ENCODE measurements around the gene TUT7.
A peak's percentile ranks its signal among the peaks of the same experiment; 100 is the strongest.
"Not testable (repeated sequence)": the region's sequence is repeated elsewhere in the genome, so short reads cannot be mapped to it uniquely, and the experiment has no call there.

Gene TUT7

DNA sequence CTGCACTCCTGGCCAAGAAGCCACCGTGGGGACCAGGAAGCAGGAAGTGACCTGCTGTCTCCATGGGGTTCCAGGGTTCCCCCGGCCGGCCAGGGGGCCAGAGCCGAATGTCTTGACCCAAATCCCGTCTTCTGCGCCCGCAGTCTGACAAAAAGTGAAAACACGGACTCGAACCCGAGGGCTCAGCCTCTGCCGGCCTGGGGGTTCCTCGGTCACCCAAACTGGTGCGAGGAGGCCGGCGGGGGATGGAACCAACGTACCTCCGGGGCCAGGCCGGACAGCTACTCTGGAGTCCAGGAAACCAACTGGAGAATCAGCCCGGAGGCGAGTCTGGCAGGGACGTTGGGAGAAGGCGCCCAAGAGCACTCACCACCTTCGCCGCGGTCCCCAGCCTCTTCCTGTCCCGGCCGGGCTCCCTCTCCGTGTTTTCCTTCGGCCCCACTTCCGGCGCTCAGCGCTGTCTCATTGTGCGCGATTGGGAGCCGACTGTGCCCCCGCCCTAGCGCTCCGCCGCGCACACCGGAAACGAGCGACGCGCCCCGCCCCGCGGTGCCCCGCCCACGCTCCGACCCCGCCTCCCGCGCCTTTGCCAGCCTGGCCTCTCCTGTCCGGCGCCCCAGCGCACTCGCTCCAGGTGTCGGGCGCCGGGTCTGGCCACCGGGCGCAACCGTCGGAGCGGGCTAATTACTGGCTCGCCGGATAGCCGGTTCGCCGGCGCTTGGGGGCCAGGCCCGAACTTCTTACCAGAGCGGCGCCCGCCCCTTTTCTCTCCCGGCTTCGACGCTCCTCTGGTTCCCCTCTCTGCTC lies at the start of gene TUT7:
TSS of gene TUT7 (minus strand) at position 400 of the 807 bp plus-strand sequence. CDS start 1,211 bp downstream, outside the sequence.
- peak; percentile 96 for DNase-seq (ENCODE audit: low read depth)

GRCh38 chr9:86402591-86402990 lies 48.4 kb upstream of the TUT7 start:
- DNase-seq (ENCODE audit: low read depth) = no peak

- DNase-seq (ENCODE audit: low read depth) = no peak
Measured at GRCh38 chr9:86396412-86396811, 42.2 kb upstream of the TUT7 start.

GRCh38 chr9:86390184-86390583 lies 36.0 kb upstream of the TUT7 start:
- DNase-seq (ENCODE audit: low read depth) = not testable (repeated sequence)

- no peak for DNase-seq (ENCODE audit: low read depth)
Measured at GRCh38 chr9:86389628-86390027, 35.4 kb upstream of the TUT7 start.

DNA sequence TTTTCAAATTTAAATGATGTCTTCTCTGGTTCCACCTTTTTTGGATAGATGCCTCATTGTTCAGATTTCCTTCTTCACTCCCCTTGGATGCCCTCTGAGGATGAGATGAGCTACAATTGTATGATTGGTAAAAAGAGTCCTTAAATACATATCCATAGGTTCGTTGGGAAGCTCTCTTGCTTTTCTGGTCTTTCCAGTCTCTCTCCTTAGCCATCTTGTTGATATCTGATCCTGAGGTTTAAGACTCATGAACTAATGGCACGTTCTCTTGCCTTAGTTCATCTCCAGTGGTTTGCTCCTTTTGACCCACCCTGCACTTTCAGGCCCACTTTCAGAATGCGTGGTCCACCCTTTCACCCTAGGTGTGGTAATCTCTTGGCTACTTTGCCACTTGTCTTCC lies 33.2 kb upstream of the TUT7 start:
- DNase-seq (ENCODE audit: low read depth) = no peak

- not testable (repeated sequence) for DNase-seq (ENCODE audit: low read depth)
Measured at GRCh38 chr9:86383000-86383399, 28.8 kb upstream of the TUT7 start.

GRCh38 chr9:86376016-86376415 lies 21.8 kb upstream of the TUT7 start:
- DNase-seq (ENCODE audit: low read depth) = no peak

GRCh38 chr9:86369810-86370209 lies 15.6 kb upstream of the TUT7 start:
- no peak for DNase-seq (ENCODE audit: low read depth)

DNA sequence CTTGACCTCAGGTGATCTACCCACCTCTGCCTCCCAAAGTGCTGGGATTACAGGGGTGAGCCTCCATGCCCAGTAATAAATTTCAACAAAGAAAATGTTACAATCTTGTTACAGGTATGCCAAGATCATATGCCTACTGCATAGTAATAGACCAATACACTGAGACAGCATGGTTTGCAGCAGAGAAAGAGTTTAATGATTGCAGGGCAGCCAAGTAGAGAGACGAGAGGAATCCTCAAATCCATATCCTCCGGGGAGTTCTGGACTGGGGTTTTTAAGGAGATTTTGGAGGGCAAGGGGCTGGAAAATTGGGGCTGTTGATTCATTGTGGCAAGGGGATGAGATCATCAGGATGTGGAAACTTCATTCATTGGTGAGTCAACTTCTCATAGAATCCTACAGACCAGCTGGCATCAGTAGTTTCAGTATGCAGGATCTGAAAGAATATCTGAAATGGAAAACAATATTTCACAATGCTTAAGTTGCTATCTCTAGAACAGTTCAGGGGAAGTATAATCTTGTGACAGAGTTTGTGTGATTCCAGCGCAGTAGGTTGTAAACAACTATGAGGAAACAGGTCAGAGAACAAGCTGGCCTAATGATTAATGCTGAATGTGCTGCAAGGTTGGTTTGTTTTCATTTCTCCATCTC lies 14.8 kb upstream of the TUT7 start:
- DNase-seq (ENCODE audit: low read depth) = peak; percentile 96

DNA sequence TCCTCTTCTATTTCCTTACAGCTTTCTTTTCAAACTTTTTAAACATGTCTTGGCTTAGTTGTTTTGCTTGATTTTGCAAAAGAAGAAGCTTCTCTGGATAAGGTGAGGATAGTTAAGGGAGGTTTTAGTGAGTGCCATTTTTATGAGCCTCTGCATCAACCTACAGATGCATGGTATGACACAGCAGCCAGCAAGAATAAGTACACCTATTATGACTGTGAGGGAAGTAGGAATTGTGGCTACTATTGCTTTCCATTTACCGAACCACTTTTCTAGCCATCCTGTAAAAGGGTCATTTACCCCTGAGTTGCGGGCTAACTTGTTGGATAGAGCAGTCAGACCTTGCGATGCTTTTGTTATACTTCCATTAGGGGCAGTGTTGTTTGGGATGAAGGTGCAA lies 7.0 kb upstream of the TUT7 start:
- no peak for DNase-seq (ENCODE audit: low read depth)

DNA sequence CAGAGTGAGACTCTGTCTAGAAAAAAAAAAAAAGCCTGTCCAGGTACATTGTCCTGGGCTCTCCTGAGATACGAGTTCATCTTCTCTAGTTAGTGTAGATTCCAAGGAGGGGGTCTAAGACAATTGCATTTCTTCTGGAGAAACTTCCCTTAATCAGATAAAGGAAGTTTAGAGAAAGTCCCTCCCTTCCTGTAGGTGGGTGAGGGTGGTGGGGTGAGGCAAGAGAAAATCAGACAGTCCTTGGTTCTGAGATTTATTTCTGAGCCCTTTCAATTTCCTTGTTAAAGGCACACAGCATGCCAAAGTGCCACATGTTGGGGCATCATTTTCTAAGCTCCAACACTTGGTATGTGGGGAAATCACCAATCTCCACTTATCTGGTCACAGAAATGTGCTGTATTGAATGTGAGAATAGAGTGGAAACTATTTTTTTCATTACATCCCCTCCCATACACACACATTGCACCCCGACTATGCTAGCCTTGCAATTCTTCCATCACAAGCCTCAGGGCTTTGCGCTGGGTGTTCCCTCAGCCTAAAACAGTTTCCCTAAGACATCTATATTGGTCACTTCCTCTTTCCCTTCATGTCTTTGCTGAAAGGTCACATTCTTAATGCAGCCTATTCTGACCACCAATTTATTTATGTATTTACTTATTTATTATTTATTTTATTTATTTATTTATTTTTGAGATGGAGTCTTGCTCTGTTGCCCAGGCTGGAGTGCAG lies 5.1 kb upstream of the TUT7 start:
- DNase-seq (ENCODE audit: low read depth) = no peak

DNA sequence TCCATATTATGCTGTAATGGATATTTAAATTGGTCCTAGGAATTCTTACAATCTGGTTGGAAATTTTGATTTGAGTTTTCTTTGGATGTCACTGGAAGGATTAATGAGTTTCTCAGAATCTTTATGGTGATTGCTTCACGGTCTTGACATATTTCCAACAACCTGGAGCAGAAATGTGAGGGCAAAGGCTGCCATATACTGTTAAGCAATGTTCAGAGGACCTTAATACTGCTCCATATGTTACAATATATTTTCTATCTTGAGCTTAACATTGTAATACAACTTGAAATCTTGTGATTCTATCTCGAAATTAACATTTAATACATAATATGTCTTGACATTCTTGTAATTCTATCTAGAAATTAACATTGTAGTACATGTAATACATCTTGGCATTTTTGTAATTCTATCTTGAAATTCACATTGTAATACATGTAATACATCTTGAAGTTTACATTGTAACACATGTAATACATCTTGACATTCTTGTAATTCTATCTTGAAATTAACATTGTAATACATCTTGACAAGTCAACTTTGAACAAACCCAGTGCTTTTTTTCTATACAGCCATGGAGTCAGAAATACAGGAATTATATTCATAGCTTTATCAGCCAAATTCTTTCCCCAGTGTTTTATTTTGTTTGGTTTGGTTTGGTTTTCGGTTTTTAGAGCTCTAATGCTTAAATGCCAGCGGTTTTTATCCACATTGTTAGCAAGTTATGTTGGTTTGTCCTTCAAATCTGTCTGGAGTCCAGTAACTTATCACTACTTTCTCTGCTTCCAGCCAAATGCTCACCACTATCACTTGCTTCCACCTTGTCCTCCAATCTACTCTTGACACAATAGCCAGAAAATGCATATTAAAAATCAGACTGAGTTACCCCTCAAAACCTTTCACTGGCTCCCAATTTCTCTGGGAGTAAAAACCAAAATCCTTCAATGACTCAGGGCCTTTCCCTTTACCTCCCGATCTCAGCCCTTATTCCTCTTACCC lies 3.0 kb upstream of the TUT7 start:
- peak; percentile 45 for DNase-seq (ENCODE audit: low read depth)

GRCh38 chr9:86355814-86356213 lies 1.6 kb upstream of the TUT7 start:
- DNase-seq (ENCODE audit: low read depth) = no peak

DNA sequence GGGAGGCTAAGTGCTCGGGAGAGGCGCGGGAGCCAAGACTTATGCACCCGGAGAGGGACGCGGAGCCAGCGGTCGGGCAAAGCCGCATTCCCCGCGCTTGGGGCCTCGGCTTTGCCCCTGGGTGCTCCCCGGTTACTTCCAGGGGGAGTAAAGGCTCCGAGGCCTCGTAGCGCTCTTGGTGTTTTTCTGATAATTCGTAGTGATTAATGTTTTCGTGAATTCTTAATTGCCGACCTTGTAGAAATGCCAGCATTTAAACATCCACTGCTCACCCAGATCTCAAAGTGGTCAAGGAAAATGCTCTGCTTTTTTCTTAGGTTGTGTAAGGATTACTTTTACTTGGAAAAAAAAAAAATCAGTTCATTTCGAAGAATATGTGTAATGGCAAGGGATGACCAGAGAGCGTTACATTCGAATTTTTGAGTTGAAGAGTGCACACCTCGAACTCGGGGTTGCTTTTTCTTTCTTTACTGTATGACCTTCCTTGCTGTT lies 654 bp upstream of the TUT7 start:
- DNase-seq (ENCODE audit: low read depth) = peak; percentile 6

- DNase-seq (ENCODE audit: low read depth) = no peak
Measured at GRCh38 chr9:86353655-86354010, 577 bp downstream of the TUT7 start.

DNA sequence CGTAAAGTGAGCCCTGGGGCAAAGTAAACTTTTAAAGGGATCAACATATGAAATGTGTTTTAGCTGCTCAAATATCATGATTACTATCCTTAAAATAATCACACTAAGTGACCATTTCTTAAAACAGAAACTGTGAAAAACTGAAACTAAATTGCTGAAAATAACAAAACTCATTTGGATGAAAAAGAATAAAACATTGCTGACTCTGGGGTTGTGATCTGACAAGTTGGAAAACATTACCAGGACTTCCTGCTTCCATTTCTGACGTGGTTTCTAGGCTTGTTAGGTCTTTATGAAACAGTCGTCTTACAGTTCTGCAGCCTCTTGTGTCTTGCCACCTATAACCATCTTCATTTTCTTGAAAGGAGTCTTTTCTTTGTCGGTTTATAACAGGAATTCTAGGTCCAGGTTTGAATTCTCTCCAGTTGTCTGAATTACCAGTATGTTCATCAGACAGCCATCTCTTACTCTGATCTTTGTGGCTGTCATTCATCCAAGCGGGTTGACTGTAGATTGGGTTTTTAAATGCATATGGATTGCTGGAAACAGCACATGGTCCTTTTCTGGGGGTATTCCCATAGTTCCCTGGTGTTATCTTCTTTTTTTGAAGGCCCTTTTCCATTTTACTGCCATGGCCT lies 1.7 kb downstream of the TUT7 start:
- DNase-seq (ENCODE audit: low read depth) = peak; percentile 19

DNA sequence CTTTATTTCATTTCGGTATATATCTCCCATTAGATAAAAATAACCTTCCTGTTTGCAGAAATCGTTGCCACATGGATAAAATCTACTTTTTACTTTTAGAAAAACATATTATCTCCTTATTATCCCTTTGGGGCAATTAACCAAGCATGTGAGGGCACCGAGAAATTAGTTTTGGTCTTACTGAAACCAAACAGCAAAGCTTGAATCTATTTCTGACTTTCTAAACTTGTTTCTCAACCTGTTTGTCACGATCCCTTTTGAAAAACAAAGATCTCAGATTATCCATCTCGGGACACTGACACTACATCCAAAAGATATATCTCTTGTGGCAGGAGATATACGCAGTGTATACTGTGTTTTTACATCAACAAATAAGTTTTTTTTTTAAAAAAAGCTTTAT lies 2.3 kb downstream of the TUT7 start:
- no peak for DNase-seq (ENCODE audit: low read depth)

DNA sequence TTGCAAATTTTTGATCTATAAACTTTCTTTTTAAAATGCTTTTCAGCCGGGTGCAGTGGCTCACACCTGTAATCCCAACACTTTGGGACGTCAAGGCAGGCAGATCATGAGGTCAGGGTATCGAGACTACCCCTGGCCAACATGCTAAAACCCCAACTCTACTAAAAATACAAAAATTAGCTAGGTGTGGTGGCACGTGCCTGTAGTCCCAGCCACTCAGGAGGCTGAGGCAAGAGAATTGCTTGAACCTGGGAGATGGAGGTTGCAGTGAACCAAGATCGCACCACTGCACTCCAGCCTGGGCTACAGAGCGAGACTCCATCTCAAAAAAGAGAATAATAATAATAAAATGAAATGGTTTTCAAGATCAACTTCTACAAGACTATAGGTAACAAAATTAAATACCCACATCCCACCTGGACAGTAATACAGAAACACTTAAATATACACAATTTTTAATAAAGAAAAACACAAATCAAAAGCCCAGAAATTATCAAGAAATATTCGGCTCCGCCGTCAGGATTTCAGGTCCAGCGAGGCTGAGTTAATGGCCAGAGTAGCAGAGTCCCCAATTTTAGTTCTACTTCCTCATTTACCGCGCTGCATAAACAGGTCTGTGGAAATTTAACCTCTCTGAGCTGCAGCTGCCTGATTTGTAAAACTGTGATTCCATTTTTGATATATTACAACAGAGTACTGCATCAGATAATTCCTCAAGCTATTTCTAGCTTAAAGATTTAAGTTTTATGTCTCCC lies 4.0 kb downstream of the TUT7 start:
- no peak for DNase-seq (ENCODE audit: low read depth)

DNA sequence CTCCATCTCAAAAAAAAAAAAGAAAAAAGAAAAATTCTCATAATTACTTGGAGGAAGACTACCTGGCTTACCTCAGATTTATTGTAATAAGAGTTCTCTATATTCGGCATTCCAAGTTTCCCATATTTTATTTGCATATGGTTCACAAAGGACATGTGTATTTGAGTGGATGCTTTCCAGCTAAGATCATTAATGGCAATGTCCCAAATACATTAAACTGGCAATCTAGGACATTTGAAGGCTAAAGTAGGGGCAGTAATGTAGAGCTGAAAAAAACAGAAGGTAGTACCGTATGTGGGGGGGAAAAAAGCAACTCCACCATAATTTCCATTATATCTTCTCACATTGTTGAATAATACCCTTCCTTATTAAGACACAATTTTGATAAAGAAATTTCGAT lies 4.9 kb downstream of the TUT7 start:
- DNase-seq (ENCODE audit: low read depth) = no peak
